ENCODE data around the gene LRP2.
"Not testable (repeated sequence)": the region's sequence is repeated elsewhere in the genome, so short reads cannot be mapped to it uniquely, and the experiment has no call there.

LRP2 gene

GRCh38 chr2:169362118-169362893 lies at the start of gene LRP2:
Gene LRP2 (minus strand): TSS chr2:169362534. CDS start chr2:169362399, 135 bp downstream.
- DNase-seq: peak in 1 of 2 donors; percentile 32

- DNase-seq: no peak
Observed at GRCh38 chr2:169406891-169407290, 44.6 kb upstream of the LRP2 start.

- not testable (repeated sequence) for DNase-seq
Observed at GRCh38 chr2:169399491-169399890, 37.2 kb upstream of the LRP2 start.

- DNase-seq: peak in 1 of 2 donors; percentile 3
Observed at GRCh38 chr2:169397697-169398096, 35.4 kb upstream of the LRP2 start.

GRCh38 chr2:169395821-169396374 lies 33.6 kb upstream of the LRP2 start:
- DNase-seq: no peak

- no peak for DNase-seq
Observed at GRCh38 chr2:169393068-169393590, 30.8 kb upstream of the LRP2 start.

- no peak for DNase-seq
Observed at GRCh38 chr2:169391236-169391635, 28.9 kb upstream of the LRP2 start.

- no peak for DNase-seq
Observed at GRCh38 chr2:169388161-169388560, 25.8 kb upstream of the LRP2 start.

- DNase-seq: no peak
Observed at GRCh38 chr2:169386722-169387121, 24.4 kb upstream of the LRP2 start.

GRCh38 chr2:169384816-169385215 lies 22.5 kb upstream of the LRP2 start:
- no peak for DNase-seq

- no peak for DNase-seq
Observed at GRCh38 chr2:169372561-169372960, 10.2 kb upstream of the LRP2 start.

GRCh38 chr2:169366066-169366465 lies 3.7 kb upstream of the LRP2 start:
- DNase-seq: no peak

- DNase-seq: peak in 1 of 2 donors; percentile 21
Observed at GRCh38 chr2:169365029-169365480, 2.7 kb upstream of the LRP2 start.

- DNase-seq: peak in 1 of 2 donors; percentile 52
Observed at GRCh38 chr2:169363560-169364150, 1.3 kb upstream of the LRP2 start.

- DNase-seq: no peak
Observed at GRCh38 chr2:169362894-169363559, 693 bp upstream of the LRP2 start.

GRCh38 chr2:169361706-169362117 lies 622 bp downstream of the LRP2 start:
- no peak for DNase-seq

- DNase-seq: no peak
Observed at GRCh38 chr2:169360984-169361705, 1.2 kb downstream of the LRP2 start.

- no peak for DNase-seq
Observed at GRCh38 chr2:169358016-169358415, 4.3 kb downstream of the LRP2 start.

- DNase-seq: no peak
Observed at GRCh38 chr2:169354244-169354643, 8.1 kb downstream of the LRP2 start.

- DNase-seq: no peak
Observed at GRCh38 chr2:169351725-169352124, 10.6 kb downstream of the LRP2 start.

GRCh38 chr2:169349535-169349934 lies 12.8 kb downstream of the LRP2 start:
- DNase-seq: no peak

GRCh38 chr2:169348321-169349024 lies 13.9 kb downstream of the LRP2 start:
- no peak for DNase-seq

Data from CD4-positive, alpha-beta T cell treated with Interferon alpha-2 for 1 hour (primary cell).